Measurements from ENCODE around the gene C20orf144. TPM values are rescaled to one million over a fixed set of nuclear protein-coding genes. Genes with fewer than 3 reads are reported as not detected.

Gene C20orf144
- total and polyA plus RNA-seq, 11 donors, result 0.13 to 0.50 (median 0.15) TPM; not detected in 8

DNA sequence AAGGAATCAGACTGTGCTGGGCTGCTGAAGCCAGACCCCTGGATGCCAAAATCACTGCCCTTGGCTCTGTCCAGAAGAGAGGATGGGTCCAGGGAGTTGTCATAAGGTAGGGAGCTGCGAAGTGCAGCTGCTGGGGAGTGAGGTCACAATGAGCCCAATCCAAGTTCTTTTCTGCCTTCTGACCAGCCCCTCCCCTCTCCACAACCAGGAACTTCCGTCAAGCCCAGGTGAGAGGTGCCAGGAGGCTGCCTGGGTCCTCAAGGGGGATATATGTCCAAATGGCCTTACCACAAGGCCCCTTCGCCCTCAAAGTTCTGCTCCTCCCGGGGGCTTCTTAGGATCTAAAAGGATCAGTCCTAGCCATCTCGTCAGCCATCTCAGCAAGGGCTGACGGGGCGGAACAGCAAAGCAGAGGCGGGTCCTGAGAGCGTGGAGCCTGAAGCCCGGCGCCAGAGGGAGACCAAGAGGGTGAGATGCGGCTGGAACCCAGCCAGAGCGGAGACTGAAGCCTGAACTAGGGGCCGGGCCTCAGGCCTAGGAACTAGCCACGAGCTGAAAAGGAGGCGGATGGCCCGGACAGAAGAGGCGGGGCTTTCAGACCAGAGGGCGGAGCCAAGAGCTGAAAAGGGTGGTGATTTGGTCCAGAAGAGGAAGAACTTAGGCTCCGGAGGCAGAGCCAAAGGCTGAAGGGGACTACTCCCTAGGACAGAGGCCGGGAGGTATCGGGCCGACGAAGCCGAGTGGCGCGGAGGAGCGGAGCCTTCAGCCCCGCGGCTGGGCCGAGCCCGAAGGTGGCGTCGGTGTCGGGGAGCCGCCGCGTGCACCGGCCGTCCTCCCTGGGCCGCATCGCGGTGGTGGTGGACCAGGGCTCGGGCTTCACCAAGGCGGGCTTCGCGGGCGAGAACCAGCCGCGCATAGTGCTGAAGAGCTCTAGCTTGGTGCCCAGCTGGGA lies 4.4 kb downstream of the C20orf144 start, which contains the start of gene ACTL10:
TSS of gene ACTL10 (plus strand) at position 651 of the 952 bp plus-strand sequence. CDS start 555 bp downstream, outside the sequence.
- 2 to 14% (median 5%) methylated on average over 29 to 50 of the region's 50 CpGs for whole genome bisulfite sequencing, 4 donors
- Histone ChIP-seq H3K27ac (peak within 1 kb of the TSS; percentile 25 to 94 (median 84)), H3K4me1 (peaks cover 3 to 62% (median 36%) of the 10 kb centered on the region in 12 donors), H3K27me3 (no peaks in the 10 kb centered on the region), H3K36me3 (peaks cover 0 to 27% (median 8%) of the 10 kb centered on the region in 9 donors), H3K9me3 (no peaks in the 10 kb centered on the region), H3K4me3 (peak within 1 kb of the TSS; percentile 19 to 74 (median 62))
- ATAC-seq, result peak; percentile 76 to 86 (median 82)
- peak; percentile 97 to 99 (median 97) for DNase-seq
- peak in 1 of 2 donors; percentile 97 for TF ChIP-seq POLR2A (IDR thresholded peaks at IDR 0.05)
- TF ChIP-seq, protein P1, sequence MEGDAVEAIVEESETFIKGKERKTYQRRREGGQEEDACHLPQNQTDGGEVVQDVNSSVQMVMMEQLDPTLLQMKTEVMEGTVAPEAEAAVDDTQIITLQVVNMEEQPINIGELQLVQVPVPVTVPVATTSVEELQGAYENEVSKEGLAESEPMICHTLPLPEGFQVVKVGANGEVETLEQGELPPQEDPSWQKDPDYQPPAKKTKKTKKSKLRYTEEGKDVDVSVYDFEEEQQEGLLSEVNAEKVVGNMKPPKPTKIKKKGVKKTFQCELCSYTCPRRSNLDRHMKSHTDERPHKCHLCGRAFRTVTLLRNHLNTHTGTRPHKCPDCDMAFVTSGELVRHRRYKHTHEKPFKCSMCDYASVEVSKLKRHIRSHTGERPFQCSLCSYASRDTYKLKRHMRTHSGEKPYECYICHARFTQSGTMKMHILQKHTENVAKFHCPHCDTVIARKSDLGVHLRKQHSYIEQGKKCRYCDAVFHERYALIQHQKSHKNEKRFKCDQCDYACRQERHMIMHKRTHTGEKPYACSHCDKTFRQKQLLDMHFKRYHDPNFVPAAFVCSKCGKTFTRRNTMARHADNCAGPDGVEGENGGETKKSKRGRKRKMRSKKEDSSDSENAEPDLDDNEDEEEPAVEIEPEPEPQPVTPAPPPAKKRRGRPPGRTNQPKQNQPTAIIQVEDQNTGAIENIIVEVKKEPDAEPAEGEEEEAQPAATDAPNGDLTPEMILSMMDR (IDR thresholded peaks at IDR 0.05), result peak in 8 of 12 donors; percentile 9 to 66 (median 32)
- intact Hi-C loops (cut with DNase I), result loop anchor here in 5 of 10 donors (5.0 kb wide), 4 partner anchors 66 to 264 kb away; partner anchors contain the start of genes CDK5RAP1 (in 1 of the 5) and ZNF341 (in 1 of the 5)

GRCh38 chr20:33667245-33667675 lies 5.1 kb downstream of the C20orf144 start:
- 3 to 13% (median 10%) methylated on average over 6 to 55 of the region's 55 CpGs for WGBS, 4 donors
- TF ChIP-seq, protein P1 (IDR thresholded peaks at IDR 0.05), result no peak
- no peak for TF ChIP-seq POLR2A (IDR thresholded peaks at IDR 0.05)
- Histone ChIP-seq H3K4me1 (peaks cover 3 to 63% (median 37%) of the 10 kb centered on the region in 12 donors), H3K27me3 (no peaks in the 10 kb centered on the region), H3K9me3 (no peaks in the 10 kb centered on the region), H3K36me3 (peaks cover 0 to 34% (median 8%) of the 10 kb centered on the region in 9 donors), H3K27ac (peak overlapping the region; percentile 25 to 94 (median 84)), H3K4me3 (peak overlapping the region; percentile 19 to 74 (median 62))
- DNase-seq (peak in 4 of 5 donors; percentile 46 to 83 (median 62)), ATAC-seq (peak in 2 of 4 donors; percentile 17 to 18)
- intact Hi-C loops (cut with DNase I), result loop anchor here in 5 of 10 donors (5.0 kb wide), 4 partner anchors 65 to 265 kb away; partner anchors contain the start of genes CDK5RAP1 (in 1 of the 5) and ZNF341 (in 1 of the 5)

GRCh38 chr20:33667676-33668465 lies 5.7 kb downstream of the C20orf144 start:
- TF ChIP-seq, protein P1 (IDR thresholded peaks at IDR 0.05), result peak; percentile 83 to 95 (median 90)
- no peak for TF ChIP-seq POLR2A (IDR thresholded peaks at IDR 0.05)
- ATAC-seq (peak; percentile 13 to 58 (median 54)), DNase-seq (peak; percentile 81 to 91 (median 83))
- Histone ChIP-seq H3K4me3 (peak overlapping the region; percentile 19 to 74 (median 62)), H3K27me3 (no peaks in the 10 kb centered on the region), H3K27ac (peak overlapping the region in 11 of 12 donors; percentile 76 to 94 (median 85)), H3K36me3 (peaks cover 0 to 34% (median 8%) of the 10 kb centered on the region in 9 donors), H3K9me3 (no peaks in the 10 kb centered on the region), H3K4me1 (peaks cover 3 to 63% (median 41%) of the 10 kb centered on the region in 12 donors)
- 9 to 19% (median 13%) methylated on average over 23 to 47 of the region's 47 CpGs for WGBS, 4 donors
- intact Hi-C loops (cut with DNase I), result loop anchor here in 6 of 10 donors (2.0 to 5.0 kb wide), 5 partner anchors 64 to 266 kb away; partner anchors contain the start of genes CDK5RAP1 (in 1 of the 6) and ZNF341 (in 1 of the 6)
